DND-41 (cell line): ENCODE data around the gene PGK1.

Source experiments
- CTCF ChIP-seq: IDR thresholded peaks from 2 replicates; pipeline ENCODE4 v1.5.1; 2012; ENCODE audit warnings: borderline replicate concordance, low read length, moderate library complexity, mild to moderate bottlenecking; ENCODE audit not compliant: poor library complexity, severe bottlenecking; ENCODE audit errors: extremely low read depth
- EZH2 ChIP-seq: IDR thresholded peaks from 3 replicates; pipeline ENCODE4 v1.6.1; 2012; ENCODE audit warnings: borderline replicate concordance, low read depth, mild to moderate bottlenecking, moderate library complexity, low read length, inconsistent platforms; ENCODE audit not compliant: severe bottlenecking

GRCh38 chrX:78103001-78103622 lies 936 bp upstream of the PGK1 start:
- TF ChIP-seq CTCF (no peak), EZH2 (no peak)
